ENCODE results near the gene MICALL2. TPM values are rescaled to one million over a fixed set of nuclear protein-coding genes. Genes with fewer than 3 reads are reported as not detected.

MICALL2 gene
- total RNA-seq, 2 donors from 2014 or later, result 68.6 to 83.2 TPM

- intact Hi-C loops (cut with DNase I, micrococcal nuclease), result loop anchor here in 1 of 2 donors (10.0 kb wide), 1 partner anchor 251 kb away; no protein-coding TSS in a partner anchor
- DNase-seq, result no peak
- no peak for ATAC-seq
Measured at GRCh38 chr7:1475991-1476390, 16.7 kb upstream of the MICALL2 start.

DNA sequence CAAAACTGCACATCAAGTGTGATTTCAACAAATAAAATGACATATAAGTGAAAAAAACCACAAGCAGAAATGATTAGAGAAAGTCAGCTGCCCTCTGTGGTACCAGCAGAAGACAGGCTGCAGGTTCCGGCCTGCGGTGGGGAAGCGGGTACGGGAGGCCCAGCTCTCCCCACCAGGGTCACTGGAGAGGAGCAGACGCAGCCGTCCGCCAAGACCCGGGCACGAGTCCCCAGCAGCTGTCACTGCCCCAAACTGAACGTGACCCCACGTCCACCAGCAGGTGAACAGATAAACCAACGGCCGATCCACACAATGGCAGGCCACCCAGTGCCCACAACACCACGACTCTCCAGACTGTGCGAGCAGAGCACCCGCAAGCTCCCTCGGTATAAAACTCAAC lies 16.1 kb upstream of the MICALL2 start:
- ATAC-seq (no peak), DNase-seq (no peak)
- intact Hi-C loops (cut with DNase I, micrococcal nuclease), result loop anchor here in 1 of 2 donors (10.0 kb wide), 1 partner anchor 251 kb away; no protein-coding TSS in a partner anchor

- intact Hi-C loops (cut with DNase I, micrococcal nuclease), result loop anchor here in 1 of 2 donors (10.0 kb wide), 1 partner anchor 250 kb away; no protein-coding TSS in a partner anchor
- DNase-seq (no peak), ATAC-seq (no peak)
Measured at GRCh38 chr7:1474736-1475135, 15.5 kb upstream of the MICALL2 start.

DNA sequence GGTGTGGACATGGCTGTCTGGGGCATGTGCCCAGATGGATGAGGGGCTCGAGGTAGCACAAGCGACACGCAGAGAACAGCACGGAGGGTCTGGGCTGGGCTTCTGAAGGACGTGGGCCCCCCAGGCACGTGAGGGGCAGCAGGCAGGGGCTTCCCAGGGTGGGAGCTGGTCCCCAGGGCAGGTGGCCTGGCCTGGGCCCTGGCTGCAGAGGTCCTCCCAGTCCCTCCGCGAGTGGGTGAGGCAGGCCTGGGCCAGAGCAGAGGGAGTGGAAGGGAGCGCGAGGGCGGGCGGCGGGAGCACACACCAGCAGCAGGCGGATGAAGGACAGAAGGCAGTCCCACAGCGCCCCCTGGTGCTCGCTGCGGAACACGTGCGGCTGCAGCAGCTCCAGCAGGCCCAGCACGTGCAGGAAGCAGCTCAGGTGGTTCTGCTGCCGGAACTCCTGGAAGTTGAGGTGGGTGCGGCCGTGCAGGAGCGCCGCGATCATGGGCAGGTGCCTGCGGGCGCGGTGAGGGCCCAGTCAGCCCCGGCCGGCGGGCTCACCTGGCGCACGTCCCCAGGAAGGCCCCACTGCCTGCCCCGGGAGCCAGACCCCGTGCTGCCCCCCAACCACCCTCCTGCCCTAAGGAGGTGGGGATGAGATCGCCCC lies 14.7 kb upstream of the MICALL2 start:
- intact Hi-C loops (cut with DNase I, micrococcal nuclease), result loop anchor here in 1 of 2 donors (10.0 kb wide), 1 partner anchor 249 kb away; no protein-coding TSS in a partner anchor
- peak; percentile 88 to 93 for DNase-seq
- peak; percentile 94 for ATAC-seq

DNA sequence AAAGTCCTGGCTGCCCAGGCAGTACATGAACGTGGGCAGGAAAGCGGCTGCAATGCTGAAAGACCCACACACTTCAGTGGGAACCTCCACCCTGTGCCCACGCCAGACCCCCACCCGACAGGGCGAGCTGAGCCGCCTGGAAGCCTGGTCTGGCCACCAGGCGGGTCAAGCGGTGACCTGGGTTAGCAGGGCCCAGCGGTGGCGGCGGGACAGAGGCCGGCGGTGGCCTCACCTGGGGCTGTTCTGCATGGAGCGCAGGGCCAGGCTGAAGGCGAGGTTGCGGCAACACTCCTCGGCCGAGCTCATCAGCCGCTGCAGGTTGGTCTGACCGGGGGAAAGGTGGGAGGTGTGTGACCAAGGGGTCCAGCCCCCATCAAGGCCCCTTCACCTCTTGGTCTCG lies 11.6 kb upstream of the MICALL2 start:
- no peak for ATAC-seq
- intact Hi-C loops (cut with DNase I, micrococcal nuclease), result loop anchor here in 1 of 2 donors (10.0 kb wide), 1 partner anchor 246 kb away; no protein-coding TSS in a partner anchor
- no peak for DNase-seq

- intact Hi-C loops (cut with DNase I, micrococcal nuclease), result no loop called here
- no peak for DNase-seq
Measured at GRCh38 chr7:1468643-1469298, 9.5 kb upstream of the MICALL2 start.

DNA sequence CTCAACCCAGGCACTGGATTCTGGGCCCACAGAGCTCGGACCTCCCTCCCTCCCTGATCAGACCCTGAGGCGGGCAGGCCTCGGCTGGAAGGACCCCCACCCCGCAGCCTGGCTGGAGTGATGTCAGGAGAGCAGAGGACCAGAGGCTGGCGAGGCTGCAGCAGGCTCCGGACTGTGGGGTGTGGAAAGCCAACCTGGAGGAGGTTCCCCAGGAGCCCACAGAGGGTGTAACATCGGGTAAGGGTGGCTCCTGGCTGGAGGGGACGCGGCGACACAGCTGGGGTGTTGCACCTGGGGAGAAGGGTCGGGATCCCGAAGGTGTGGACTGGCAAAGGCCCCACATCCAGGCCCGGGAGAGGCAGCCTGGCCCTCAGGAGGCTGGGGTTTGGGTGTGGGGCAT lies 8.9 kb upstream of the MICALL2 start:
- ATAC-seq, result no peak
- no peak for DNase-seq
- intact Hi-C loops (cut with DNase I, micrococcal nuclease), result no loop called here

More at GRCh38 chr7:1468643-1469298, 9.5 kb upstream of the MICALL2 start:
- ATAC-seq, result no peak

DNA sequence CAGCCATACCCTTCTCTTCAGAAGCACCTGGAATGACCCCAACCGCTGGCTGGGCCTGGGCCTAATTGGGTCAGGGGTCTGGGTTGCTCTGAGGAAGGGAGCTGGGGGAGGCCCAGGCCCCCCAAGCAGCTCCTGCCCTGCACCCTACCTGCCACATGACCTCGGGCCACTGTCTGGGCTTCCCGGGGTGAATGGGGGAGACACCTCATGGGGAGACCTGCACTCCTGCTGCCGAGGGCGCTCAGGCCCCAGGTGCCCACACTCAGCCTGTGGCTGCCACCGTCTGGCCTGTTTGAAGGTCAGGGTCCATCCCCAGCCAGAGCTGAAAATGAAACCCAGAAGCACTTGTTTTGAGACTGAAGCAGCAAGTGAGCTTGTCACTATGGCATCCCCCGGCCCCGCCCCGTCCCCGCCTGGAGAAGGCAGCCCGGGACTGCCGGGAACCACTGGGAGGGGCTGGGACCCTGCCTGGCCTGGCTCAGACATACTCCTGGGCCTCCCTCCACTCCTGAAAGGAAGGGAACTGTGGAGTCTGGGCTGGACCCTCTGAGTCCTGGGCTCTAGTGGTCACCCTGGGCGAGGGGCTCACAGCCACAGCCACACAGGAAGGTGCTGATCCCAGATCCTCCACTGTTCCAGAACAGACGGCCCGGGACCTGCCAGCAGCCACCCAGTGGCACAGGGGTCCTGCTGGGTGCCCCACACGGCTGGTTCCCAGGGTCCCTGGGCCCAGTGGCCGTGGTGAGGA lies 7.4 kb upstream of the MICALL2 start:
- DNase-seq (peak; percentile 87 to 92), ATAC-seq (peak; percentile 70)
- intact Hi-C loops (cut with DNase I, micrococcal nuclease), result no loop called here

DNA sequence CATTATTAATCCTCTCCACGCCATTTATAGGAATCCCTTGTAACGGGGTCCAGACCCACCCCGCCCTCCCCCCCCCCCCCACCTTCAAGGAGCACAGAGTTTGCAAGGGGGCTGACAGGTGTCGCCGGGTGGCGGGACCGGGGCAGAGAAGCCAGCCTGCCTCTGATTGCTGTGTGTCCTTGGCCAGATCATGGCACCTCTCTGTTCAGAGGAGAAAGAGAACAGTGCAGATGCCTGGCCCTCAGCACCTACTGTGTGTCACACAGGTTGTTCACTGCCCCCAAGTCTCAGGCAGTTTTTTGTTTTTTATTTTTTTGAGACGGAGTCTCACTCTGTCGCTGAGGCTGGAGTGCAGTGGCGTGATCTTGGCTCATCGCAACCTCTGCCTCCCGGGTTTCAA lies 5.4 kb upstream of the MICALL2 start:
- ATAC-seq (no peak), DNase-seq (no peak)
- intact Hi-C loops (cut with DNase I, micrococcal nuclease), result no loop called here

GRCh38 chr7:1463676-1464223 lies 4.5 kb upstream of the MICALL2 start:
- no peak for ATAC-seq
- intact Hi-C loops (cut with DNase I, micrococcal nuclease), result no loop called here
- peak; percentile 54 to 57 for DNase-seq

DNA sequence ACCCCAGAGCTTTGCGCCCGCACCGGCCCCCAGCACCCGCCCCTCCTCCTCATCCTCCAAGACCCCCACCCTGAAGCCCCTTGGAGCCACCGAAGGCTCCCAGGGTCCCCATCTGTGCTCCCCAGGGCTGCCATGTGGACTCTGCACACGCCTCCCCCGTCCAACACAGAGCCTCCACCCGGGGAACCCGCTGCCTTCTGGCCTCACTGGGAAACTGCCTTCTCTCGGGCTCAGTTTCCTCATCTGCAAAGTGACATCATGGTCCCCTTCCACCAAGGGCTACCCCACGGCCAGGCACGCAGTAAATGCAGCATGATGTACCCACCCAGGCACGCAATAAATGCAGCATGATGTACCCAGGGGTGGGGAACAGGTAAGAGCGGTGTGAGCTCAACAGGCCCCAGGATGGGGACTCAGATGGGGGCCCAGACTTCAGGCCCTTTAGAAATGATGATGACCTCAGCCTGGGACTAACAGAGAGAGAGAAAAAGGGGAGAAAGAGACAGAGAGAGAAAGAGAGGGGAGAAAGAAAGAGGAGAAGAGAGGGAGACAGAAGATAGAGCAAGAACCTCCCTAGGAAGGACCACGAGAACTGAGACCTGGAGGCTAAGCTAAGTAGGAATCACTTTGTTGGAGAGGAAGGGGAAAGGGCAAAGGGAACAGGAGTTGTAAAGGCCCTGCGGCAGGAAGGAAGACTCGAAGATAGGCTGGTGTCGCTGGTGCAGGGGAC lies 2.5 kb upstream of the MICALL2 start:
- ATAC-seq (peak; percentile 1), DNase-seq (no peak)
- intact Hi-C loops (cut with DNase I, micrococcal nuclease), result no loop called here

DNA sequence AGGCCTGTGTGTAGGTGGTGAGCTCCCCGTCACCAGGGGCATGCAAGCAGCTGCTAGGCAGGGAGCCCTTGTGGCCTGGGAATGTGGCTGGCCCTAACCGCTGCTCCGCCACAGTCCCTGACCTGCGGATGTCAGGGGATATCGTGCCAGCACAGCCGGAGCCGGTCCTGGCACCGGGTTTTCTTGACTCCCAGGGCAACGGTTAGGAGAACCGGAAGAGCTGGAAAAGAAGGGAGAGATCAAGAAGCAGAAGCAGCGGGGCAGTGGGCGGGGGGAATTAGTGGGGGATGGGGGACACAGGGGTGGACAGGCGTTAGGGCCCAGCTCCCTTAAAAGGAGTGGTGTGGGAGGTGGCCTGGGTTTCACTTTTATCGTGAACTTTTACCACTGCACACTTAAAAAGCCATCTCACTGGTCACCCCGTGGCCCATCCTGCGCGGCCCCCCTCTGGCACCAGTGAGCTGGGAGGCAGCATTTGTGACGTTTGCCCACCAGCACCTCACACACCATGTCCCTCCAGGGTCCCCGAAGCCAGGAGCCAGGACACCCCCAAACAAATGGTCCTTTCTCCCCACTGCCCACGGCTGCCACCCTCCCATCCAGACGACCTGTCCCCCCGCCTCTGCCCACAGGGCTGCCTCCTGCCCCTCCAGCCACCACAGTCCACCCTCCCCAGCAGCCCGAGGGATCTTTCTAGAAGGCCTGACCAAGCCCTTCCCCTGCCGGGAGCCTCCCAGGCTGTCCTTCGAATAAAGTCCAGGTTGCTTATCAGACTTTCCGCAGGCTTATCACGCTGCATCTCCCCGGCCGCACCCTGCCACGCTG lies 1.8 kb upstream of the MICALL2 start:
- DNase-seq (peak; percentile 80 to 84), ATAC-seq (peak; percentile 52)
- intact Hi-C loops (cut with DNase I, micrococcal nuclease), result no loop called here

GRCh38 chr7:1459920-1460820 lies 900 bp upstream of the MICALL2 start:
- DNase-seq (peak in 1 of 2 donors; percentile 56), ATAC-seq (no peak)
- intact Hi-C loops (cut with DNase I, micrococcal nuclease), result no loop called here

- peak; percentile 68 for ATAC-seq
- intact Hi-C loops (cut with DNase I, micrococcal nuclease), result no loop called here
- DNase-seq, result peak; percentile 99 to 100
Measured at GRCh38 chr7:1459512-1459892, 232 bp upstream of the MICALL2 start.

DNA sequence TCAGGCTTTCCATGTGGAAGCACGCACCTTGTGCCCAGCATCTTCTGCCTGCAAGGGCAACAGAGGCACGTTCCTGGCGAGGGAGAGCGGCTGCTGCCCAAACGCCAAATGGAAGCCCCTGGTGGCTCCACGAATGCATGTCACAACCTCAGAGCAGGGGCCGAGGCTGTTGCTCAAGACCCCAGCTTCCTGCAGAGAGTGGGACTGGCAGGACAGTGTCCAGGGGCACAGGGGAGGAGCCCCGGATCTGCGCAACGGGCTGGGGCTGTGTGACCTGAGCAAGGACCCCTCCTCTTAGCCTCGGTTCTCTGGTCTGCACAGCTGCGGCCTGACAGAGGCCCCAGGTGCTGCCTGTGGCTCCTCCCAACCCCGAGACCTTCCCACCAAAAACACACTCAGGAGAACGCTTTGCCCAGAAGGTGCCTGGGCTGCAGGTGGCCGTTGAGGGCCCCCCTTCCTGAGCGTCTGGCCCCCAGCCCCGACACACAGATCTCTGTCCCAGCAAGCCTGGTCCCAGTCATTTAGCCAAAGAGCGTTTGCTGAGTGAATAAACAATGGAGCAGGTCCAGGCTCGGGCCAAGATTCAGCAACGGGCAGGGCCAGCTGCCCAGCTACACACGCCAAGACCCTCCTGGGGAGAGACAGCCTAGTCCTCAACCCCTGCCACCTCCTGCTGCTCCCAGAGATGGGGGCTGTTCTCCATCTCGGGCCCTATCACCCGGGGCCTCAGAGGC lies 1.2 kb downstream of the MICALL2 start:
- intact Hi-C loops (cut with DNase I, micrococcal nuclease), result no loop called here
- no peak for DNase-seq
- no peak for ATAC-seq

All from left colon (tissue), 2 donors.